ENCODE data around the gene RGS17.
"Not testable (repeated sequence)": the region's sequence is repeated elsewhere in the genome, so short reads cannot be mapped to it uniquely, and the experiment has no call there.

RGS17 gene

GRCh38 chr6:152981989-152982903, 148.8 kb downstream of the RGS17 start:
- peak; percentile 49 for DNase-seq

GRCh38 chr6:152981219-152981618, 149.9 kb downstream of the RGS17 start:
- no peak for DNase-seq

- DNase-seq, result no peak
Measured at GRCh38 chr6:152980656-152981055, 150.4 kb downstream of the RGS17 start.

GRCh38 chr6:152979116-152979515, 152.0 kb downstream of the RGS17 start:
- no peak for DNase-seq

GRCh38 chr6:152978058-152978457, 153.0 kb downstream of the RGS17 start:
- DNase-seq, result no peak

- DNase-seq, result no peak
Measured at GRCh38 chr6:152977556-152977955, 153.5 kb downstream of the RGS17 start.

GRCh38 chr6:152976749-152977148, 154.3 kb downstream of the RGS17 start:
- DNase-seq, result no peak

GRCh38 chr6:152975204-152975915, 155.7 kb downstream of the RGS17 start:
- DNase-seq, result peak; percentile 30

GRCh38 chr6:152973916-152974315, 157.2 kb downstream of the RGS17 start:
- DNase-seq, result peak; percentile 16

- no peak for DNase-seq
Measured at GRCh38 chr6:152969688-152970418, 161.2 kb downstream of the RGS17 start.

- not testable (repeated sequence) for DNase-seq
Measured at GRCh38 chr6:152966168-152966894, 164.8 kb downstream of the RGS17 start.

GRCh38 chr6:152959333-152959732, 171.7 kb downstream of the RGS17 start:
- DNase-seq, result no peak

GRCh38 chr6:152957796-152958195, 173.3 kb downstream of the RGS17 start:
- DNase-seq, result no peak
